ENCODE measurements around the gene LRP6.

- TF ChIP-seq CTCF (IDR thresholded peaks at IDR 0.05) (no peak), TCF7L2 (IDR thresholded peaks at IDR 0.05; ENCODE audit: low read depth, low read length) (no peak)
Observed at GRCh38 chr12:12272869-12273268, 6.0 kb upstream of the LRP6 start.

All from Panc1 (cell line).